HepG2 (cell line): ENCODE data around the gene FAM210A. TPM values are rescaled to one million over a fixed set of nuclear protein-coding genes. Genes with fewer than 3 reads are reported as not detected.

Experiments
- ATAC-seq: fragments of 200-7000 bp; cut with Tn5 transposase; 3 replicates; pipeline ENCODE4 v1.9.1; 2020; ENCODE audit warnings: mild to moderate bottlenecking, moderate library complexity
- BruUV-seq: library from RNA; stranded (reverse); fragments of 400-500 nt; replicated peaks from 2 replicates; lab custom pipeline; 2021; lab: Mats Ljungman, UMichigan
- CTCF ChIA-PET: fragments of 300-600 bp; formaldehyde crosslinking; extraction: SDS; loops from one replicate; lab custom pipeline; 2021; ENCODE audit warnings: low total read pairs, inconsistent platforms, low intra/inter-chr PET ratio; lab: Yijun Ruan, JAX
- POLR2A ChIA-PET: fragments of 350-600 bp; sonication (Branson Sonifier 250); formaldehyde crosslinking; loops from one replicate; lab custom pipeline; 2020; ENCODE audit warnings: antibody characterized with exemption, inconsistent platforms; lab: Yijun Ruan, JAX
- DNase-seq: peaks from one replicate; pipeline ENCODE4 v3.0.0-alpha.2; 2015; ENCODE audit warnings: low spot score
- FAIRE-seq: peaks from 3 replicates; lab custom pipeline; 2011; peaks lifted over from hg19 to GRCh38; lab: Jason Lieb, UNC
- H2AFZ ChIP-seq: one replicate; pipeline ENCODE4 v1.6.1; 2011; ENCODE audit warnings: low read length, inconsistent platforms
- H3K27ac ChIP-seq: fragments of 300-600 bp; 3 replicates; pipeline ENCODE4 v1.8.0; 2011; ENCODE audit warnings: mixed run types, mild to moderate bottlenecking, mixed read lengths, low read length, inconsistent platforms; ENCODE audit not compliant: insufficient read depth; ENCODE audit errors: extremely low read length
- H3K27me3 ChIP-seq, 2 experiments: fragments of 200-600 bp in 1 of 2; 2 replicates in 1 of 2; 3 replicates in 1 of 2; pipeline versions ENCODE4 v1.6.0 to v1.8.0; 2011; ENCODE audit warnings: low read length in 2 of 2, mild to moderate bottlenecking in 2 of 2, moderate library complexity in 2 of 2, inconsistent platforms in 1 of 2; ENCODE audit not compliant: insufficient read depth in 2 of 2, control insufficient read depth in 1 of 2
- H3K36me3 ChIP-seq, 2 experiments: fragments of 200-600 bp in 1 of 2; replicated peaks in 1 of 2; 2 replicates in 1 of 2; 3 replicates in 1 of 2; pipeline versions ENCODE4 v1.5.1 to v1.8.0; 2011; ENCODE audit warnings: low read length in 2 of 2, inconsistent platforms in 1 of 2; ENCODE audit not compliant: insufficient read depth in 2 of 2, control insufficient read depth in 1 of 2
- H3K4me1 ChIP-seq: 2 replicates; pipeline ENCODE4 v1.5.1; 2012; ENCODE audit warnings: low read length, inconsistent platforms; ENCODE audit not compliant: insufficient read depth
- H3K4me2 ChIP-seq: 2 replicates; pipeline ENCODE4 v1.6.0; 2011; ENCODE audit warnings: low read depth, low read length, inconsistent platforms
- H3K4me3 ChIP-seq, 3 experiments: fragments of 200-600 bp in 1 of 3; sonication (generic), shearing (Covaris generic) in 1 of 3; replicated peaks in 1 of 3; 2 replicates each; pipeline ENCODE4 v1.5.1; 2011 to 2016; ENCODE audit warnings: low read length in 3 of 3, inconsistent platforms in 2 of 3, low read depth in 2 of 3, mild to moderate bottlenecking in 2 of 3, control low read depth in 1 of 3, mixed read lengths in 1 of 3; ENCODE audit not compliant: insufficient read depth in 1 of 3
- H3K79me2 ChIP-seq: one replicate; pipeline ENCODE4 v1.6.1; 2011; ENCODE audit warnings: low read length, inconsistent platforms; ENCODE audit not compliant: insufficient read depth
- H3K9ac ChIP-seq: 2 replicates; pipeline ENCODE4 v1.6.0; 2011; ENCODE audit warnings: mild to moderate bottlenecking, low read depth, low read length, inconsistent platforms; ENCODE audit not compliant: insufficient read depth
- H3K9me3 ChIP-seq: 2 replicates; pipeline ENCODE4 v1.5.1; 2012; ENCODE audit warnings: mild to moderate bottlenecking, low read length
- H4K20me1 ChIP-seq: 2 replicates; pipeline ENCODE4 v1.6.0; 2011; ENCODE audit warnings: inconsistent platforms, mild to moderate bottlenecking, low read length, moderate library complexity; ENCODE audit not compliant: insufficient read depth
- BRCA1 ChIP-seq: sonication (generic); formaldehyde crosslinking; IDR thresholded peaks from 2 replicates; pipeline ENCODE4 v1.4.0; 2020; ENCODE audit warnings: missing genetic modification reagents
- CCAR2 ChIP-seq: fragments of 200-400 bp; formaldehyde crosslinking; optimal IDR thresholded peaks from 2 replicates; pipeline ENCODE3; 2018; ENCODE audit warnings: low read depth, mild to moderate bottlenecking, low read length, moderate library complexity
- FOXA1 ChIP-seq, 2 experiments: fragments of 450-650 bp in 1 of 2; sonication (generic) in 1 of 2; formaldehyde crosslinking in 1 of 2; IDR thresholded peaks; 2 replicates each; pipeline versions ENCODE4 v1.4.0 to v1.6.1; 2016 to 2020; ENCODE audit warnings: missing genetic modification reagents in 1 of 2
- GTF3A ChIP-seq: sonication (generic); formaldehyde crosslinking; conservative IDR thresholded peaks from 2 replicates; pipeline ENCODE4 v1.4.0; 2020; ENCODE audit warnings: mild to moderate bottlenecking, missing genetic modification reagents
- KLF15 ChIP-seq: sonication (generic); formaldehyde crosslinking; IDR thresholded peaks from 2 replicates; pipeline ENCODE4 v1.8.1; 2023; ENCODE audit warnings: borderline replicate concordance, mild to moderate bottlenecking, inconsistent platforms, missing genetic modification reagents, mixed read lengths
- KMT2A ChIP-seq: sonication (generic); formaldehyde crosslinking; IDR thresholded peaks from 2 replicates; pipeline ENCODE4 v1.4.0; 2020; ENCODE audit warnings: missing genetic modification reagents
- MED8 ChIP-seq: sonication (generic); formaldehyde crosslinking; IDR thresholded peaks from 2 replicates; pipeline ENCODE4 v1.8.1; 2023; ENCODE audit warnings: mild to moderate bottlenecking, missing genetic modification reagents; ENCODE audit not compliant: insufficient replicate concordance
- NR2F1 ChIP-seq, 2 experiments: fragments of 450-650 bp in 1 of 2; formaldehyde crosslinking in 1 of 2; IDR thresholded peaks; 2 replicates each; pipeline versions ENCODE4 v1.5.0 to v1.6.1; 2016 to 2020; ENCODE audit warnings: mild to moderate bottlenecking in 1 of 2, missing compliant biosample characterization in 1 of 2, missing genetic modification reagents in 1 of 2, moderate library complexity in 1 of 2
- PLRG1 ChIP-seq: fragments of 450-650 bp; conservative IDR thresholded peaks from 2 replicates; pipeline ENCODE4 v1.6.1; 2016
- RARA ChIP-seq: IDR thresholded peaks from 2 replicates; pipeline ENCODE4 v1.6.1; 2016; ENCODE audit warnings: missing genetic modification reagents, missing compliant biosample characterization
- RFX3 ChIP-seq: IDR thresholded peaks from 2 replicates; pipeline ENCODE4 v1.6.1; 2016; ENCODE audit warnings: missing biosample characterization, missing genetic modification reagents
- SAFB2 ChIP-seq: sonication (generic); formaldehyde crosslinking; IDR thresholded peaks from 2 replicates; pipeline ENCODE4 v1.5.1; 2020; ENCODE audit warnings: missing genetic modification reagents, low read depth, mild to moderate bottlenecking, borderline replicate concordance
- SP140L ChIP-seq: sonication (generic); formaldehyde crosslinking; IDR thresholded peaks from 2 replicates; pipeline ENCODE4 v1.4.0; 2020; ENCODE audit warnings: missing genetic modification reagents, borderline replicate concordance
- ZBTB1 ChIP-seq: sonication (generic); formaldehyde crosslinking; IDR thresholded peaks from 2 replicates; pipeline ENCODE4 v1.4.0; 2020; ENCODE audit warnings: missing genetic modification reagents, borderline replicate concordance
- ZNF20 ChIP-seq: sonication (generic); formaldehyde crosslinking; IDR thresholded peaks from 2 replicates; pipeline ENCODE4 v1.4.0; 2020; ENCODE audit warnings: mild to moderate bottlenecking, moderate library complexity, missing genetic modification reagents
- WGBS: methylation state at CpG from one replicate; pipeline ENCODE4 v1.1.6; 2017; ENCODE audit warnings: low lambda C conversion rate; 5-methylcytosine and 5-hydroxymethylcytosine counted together
- in situ Hi-C: cut with HindIII; loops from 2 replicates; pipeline ENCODE4 v1.10.0; 2017; ENCODE audit warnings: low pct_unique_long_range_greater_than_20kb; ENCODE audit not compliant: extremely low pct_ligation_motif_present
- intact Hi-C: fragments of 100-400 bp; cut with micrococcal nuclease; formaldehyde crosslinking; loops from one replicate; pipeline ENCODE4 v1.10.0; 2022; ENCODE audit not compliant: unreplicated experiment
- polyA plus RNA-seq, 8 experiments: library from polyadenylated mRNA; depleted of rRNA in 3 of 8; stranded (reverse) in 7 of 8; unstranded in 1 of 8; fragments of >200 nt; fragmentation: Illumina TruSeq in 4 of 8; extraction: Trizol in 4 of 8; gene quantifications; 2 replicates each; pipeline versions ENCODE4 v1.2.1 to v1.2.3, GENCODE V29; 2011 to 2016; ENCODE audit warnings: low read depth in 4 of 8, missing spikeins in 1 of 8, mixed read lengths in 1 of 8; ENCODE audit not compliant: insufficient read depth in 1 of 8
- total RNA-seq, 5 experiments: library from RNA; depleted of rRNA; stranded (reverse); fragments of >200 nt; fragmentation: Illumina TruSeq; extraction: Trizol; gene quantifications; 2 replicates each; pipeline ENCODE4 v1.2.3, GENCODE V29; 2016; ENCODE audit warnings: low read depth in 1 of 5
- TF ChIP-seq, protein P1 (sequence below): sonication (generic); formaldehyde crosslinking; IDR thresholded peaks from 2 replicates; pipeline ENCODE4 v1.4.0; 2020; ENCODE audit warnings: mild to moderate bottlenecking, missing genetic modification reagents

The FAM210A gene
- total and polyA plus RNA-seq, 2 of the 13 experiments (the other 11 are each of a cell fraction or from before 2014, with no cell fraction given): 33.2 to 37.5 TPM

DNA sequence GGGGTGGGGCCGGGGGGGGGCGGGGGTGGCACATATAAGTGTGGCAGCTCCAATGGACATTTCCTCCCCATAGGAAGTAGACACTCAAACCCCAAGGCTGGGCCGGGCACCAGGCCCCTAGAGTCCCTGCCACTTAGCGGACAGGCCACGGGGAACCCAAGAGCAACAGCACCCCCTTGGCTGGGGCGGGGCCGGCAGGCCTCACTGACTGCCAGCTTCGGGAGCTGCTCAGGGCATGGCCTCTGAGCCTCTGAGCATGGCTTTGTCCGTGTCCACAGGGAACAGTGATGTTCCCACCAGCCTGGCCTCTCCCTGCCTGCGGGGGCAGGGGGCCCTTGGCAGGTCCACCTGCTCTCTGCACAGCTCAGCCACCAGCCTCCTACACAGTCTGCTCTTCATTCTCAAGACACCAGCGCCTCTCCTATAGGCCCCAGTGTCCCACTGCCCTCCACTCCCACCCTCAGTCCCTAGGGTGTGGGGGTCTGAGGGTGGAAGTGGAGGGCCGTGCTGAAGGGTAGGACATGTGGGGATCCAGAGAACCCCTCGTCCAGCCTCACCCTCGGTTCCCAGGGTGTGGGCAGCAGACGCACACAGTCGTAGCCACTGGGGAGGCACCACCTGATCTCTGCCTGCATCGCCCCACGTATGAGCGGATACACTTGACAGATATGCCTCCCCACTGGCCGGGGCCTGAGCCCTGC, 106.7 kb downstream of the FAM210A start (continued):
- TF ChIP-seq, protein P1, sequence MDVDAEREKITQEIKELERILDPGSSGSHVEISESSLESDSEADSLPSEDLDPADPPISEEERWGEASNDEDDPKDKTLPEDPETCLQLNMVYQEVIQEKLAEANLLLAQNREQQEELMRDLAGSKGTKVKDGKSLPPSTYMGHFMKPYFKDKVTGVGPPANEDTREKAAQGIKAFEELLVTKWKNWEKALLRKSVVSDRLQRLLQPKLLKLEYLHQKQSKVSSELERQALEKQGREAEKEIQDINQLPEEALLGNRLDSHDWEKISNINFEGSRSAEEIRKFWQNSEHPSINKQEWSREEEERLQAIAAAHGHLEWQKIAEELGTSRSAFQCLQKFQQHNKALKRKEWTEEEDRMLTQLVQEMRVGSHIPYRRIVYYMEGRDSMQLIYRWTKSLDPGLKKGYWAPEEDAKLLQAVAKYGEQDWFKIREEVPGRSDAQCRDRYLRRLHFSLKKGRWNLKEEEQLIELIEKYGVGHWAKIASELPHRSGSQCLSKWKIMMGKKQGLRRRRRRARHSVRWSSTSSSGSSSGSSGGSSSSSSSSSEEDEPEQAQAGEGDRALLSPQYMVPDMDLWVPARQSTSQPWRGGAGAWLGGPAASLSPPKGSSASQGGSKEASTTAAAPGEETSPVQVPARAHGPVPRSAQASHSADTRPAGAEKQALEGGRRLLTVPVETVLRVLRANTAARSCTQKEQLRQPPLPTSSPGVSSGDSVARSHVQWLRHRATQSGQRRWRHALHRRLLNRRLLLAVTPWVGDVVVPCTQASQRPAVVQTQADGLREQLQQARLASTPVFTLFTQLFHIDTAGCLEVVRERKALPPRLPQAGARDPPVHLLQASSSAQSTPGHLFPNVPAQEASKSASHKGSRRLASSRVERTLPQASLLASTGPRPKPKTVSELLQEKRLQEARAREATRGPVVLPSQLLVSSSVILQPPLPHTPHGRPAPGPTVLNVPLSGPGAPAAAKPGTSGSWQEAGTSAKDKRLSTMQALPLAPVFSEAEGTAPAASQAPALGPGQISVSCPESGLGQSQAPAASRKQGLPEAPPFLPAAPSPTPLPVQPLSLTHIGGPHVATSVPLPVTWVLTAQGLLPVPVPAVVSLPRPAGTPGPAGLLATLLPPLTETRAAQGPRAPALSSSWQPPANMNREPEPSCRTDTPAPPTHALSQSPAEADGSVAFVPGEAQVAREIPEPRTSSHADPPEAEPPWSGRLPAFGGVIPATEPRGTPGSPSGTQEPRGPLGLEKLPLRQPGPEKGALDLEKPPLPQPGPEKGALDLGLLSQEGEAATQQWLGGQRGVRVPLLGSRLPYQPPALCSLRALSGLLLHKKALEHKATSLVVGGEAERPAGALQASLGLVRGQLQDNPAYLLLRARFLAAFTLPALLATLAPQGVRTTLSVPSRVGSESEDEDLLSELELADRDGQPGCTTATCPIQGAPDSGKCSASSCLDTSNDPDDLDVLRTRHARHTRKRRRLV: no peak
- TF ChIP-seq MED8 (no peak), RFX3 (CRISPR knock-in tag) (no peak)

GRCh38 chr18:13618760-13619438, 107.5 kb downstream of the FAM210A start:
- Histone ChIP-seq H2AFZ (no peak overlapping the region), H3K9ac (no peak overlapping the region), H3K27me3 (no peaks in the 10 kb centered on the region), H3K4me1 (peaks cover 8% of the 10 kb centered on the region; the same call in 1 of the 2 replicates), H4K20me1 (no peaks in the 10 kb centered on the region), H3K4me3 (no peak overlapping the region), H3K79me2 (no peaks in the 10 kb centered on the region), H3K4me2 (no peak overlapping the region), H3K36me3 (no peaks in the 10 kb centered on the region), H3K27ac (no peak overlapping the region), H3K9me3 (no peaks in the 10 kb centered on the region)
- WGBS: 76% methylated on average over 9 of the region's 13 CpGs
- DNase-seq: no peak
- no peak for FAIRE-seq
- intact Hi-C loops (no loop called here), in situ Hi-C loops (no loop called here)
- ATAC-seq: peak; percentile 19; the same call in 2 of the 3 replicates
- ChIA-PET CTCF (no interaction called here), POLR2A (no interaction called here)
- no TSS peak for BruUV-seq
- TF ChIP-seq SAFB2 (CRISPR knock-in tag) (no peak), PLRG1 (no peak), CCAR2 (no peak), NR2F1 (CRISPR knock-in tag; IDR thresholded peaks at IDR 0.05) (no peak), SP140L (no peak), GTF3A (CRISPR knock-in tag) (no peak), RARA (CRISPR knock-in tag) (peak; percentile 87), ZBTB1 (CRISPR knock-in tag) (no peak), ZNF20 (CRISPR knock-in tag) (no peak), BRCA1 (CRISPR knock-in tag) (no peak), KLF15 (CRISPR knock-in tag) (no peak), KMT2A (CRISPR knock-in tag) (no peak), FOXA1 (IDR thresholded peaks at IDR 0.05) (no peak), FOXA1 (CRISPR knock-in tag; IDR thresholded peaks at IDR 0.05) (0 out of 2 replicates have a peak, but pooled peaks have one; percentile 18)
